NCI-H1436 (cell line): ENCODE results near the gene ZNRF2.
"Not testable (repeated sequence)": the region's sequence is repeated elsewhere in the genome, so short reads cannot be mapped to it uniquely, and the experiment has no call there.

Experiments used
- DNase-seq: peaks from one replicate; lab custom pipeline; 2025; lab: John Stamatoyannopoulos, UW

The ZNRF2 gene

GRCh38 chr7:30290317-30290716 lies 5.9 kb downstream of the ZNRF2 start:
- DNase-seq, result not testable (repeated sequence)

- not testable (repeated sequence) for DNase-seq
Measured at GRCh38 chr7:30292416-30293038, 8.1 kb downstream of the ZNRF2 start.

- not testable (repeated sequence) for DNase-seq
Measured at GRCh38 chr7:30296304-30296703, 11.9 kb downstream of the ZNRF2 start.

GRCh38 chr7:30297499-30297898 lies 13.1 kb downstream of the ZNRF2 start:
- DNase-seq, result not testable (repeated sequence)

GRCh38 chr7:30298409-30298808 lies 14.0 kb downstream of the ZNRF2 start:
- not testable (repeated sequence) for DNase-seq

- no peak for DNase-seq
Measured at GRCh38 chr7:30301751-30302150, 17.4 kb downstream of the ZNRF2 start.

GRCh38 chr7:30302656-30303311 lies 18.4 kb downstream of the ZNRF2 start:
- no peak for DNase-seq

- DNase-seq, result no peak
Measured at GRCh38 chr7:30303312-30304039, 19.1 kb downstream of the ZNRF2 start.

- DNase-seq, result no peak
Measured at GRCh38 chr7:30304177-30304884, 19.9 kb downstream of the ZNRF2 start.

- no peak for DNase-seq
Measured at GRCh38 chr7:30306976-30307375, 22.6 kb downstream of the ZNRF2 start.

- DNase-seq, result peak; percentile 13
Measured at GRCh38 chr7:30308389-30308788, 24.0 kb downstream of the ZNRF2 start.

GRCh38 chr7:30309302-30309701 lies 24.9 kb downstream of the ZNRF2 start:
- DNase-seq, result no peak

- no peak for DNase-seq
Measured at GRCh38 chr7:30309842-30310435, 25.5 kb downstream of the ZNRF2 start.

- no peak for DNase-seq
Measured at GRCh38 chr7:30310674-30311362, 26.4 kb downstream of the ZNRF2 start.

- no peak for DNase-seq
Measured at GRCh38 chr7:30312178-30312577, 27.8 kb downstream of the ZNRF2 start.

- no peak for DNase-seq
Measured at GRCh38 chr7:30313348-30313747, 29.0 kb downstream of the ZNRF2 start.

- no peak for DNase-seq
Measured at GRCh38 chr7:30313793-30314192, 29.4 kb downstream of the ZNRF2 start.

- no peak for DNase-seq
Measured at GRCh38 chr7:30315589-30315988, 31.2 kb downstream of the ZNRF2 start.

GRCh38 chr7:30320392-30320791 lies 36.0 kb downstream of the ZNRF2 start:
- DNase-seq, result no peak

GRCh38 chr7:30321089-30321881 lies 36.9 kb downstream of the ZNRF2 start:
- no peak for DNase-seq

GRCh38 chr7:30321882-30322192 lies 37.4 kb downstream of the ZNRF2 start:
- no peak for DNase-seq
